Measurements from ENCODE around the gene SYTL3. TPM values are rescaled to one million over a fixed set of nuclear protein-coding genes. Genes with fewer than 3 reads are reported as not detected.

SYTL3 gene
- 10 to 100 TPM; 45.2 to 48.5 TPM for total RNA-seq

GRCh38 chr6:158649289-158650143, at the start of gene SYTL3:
TSS of gene SYTL3 (plus strand) at chr6:158650054. CDS start at chr6:158663269, 13,215 bp downstream.

GRCh38 chr6:158644231-158645063, 5.4 kb upstream of the SYTL3 start, which contains the start of gene DYNLT1:
TSS of gene DYNLT1 (minus strand) at chr6:158644743. CDS start at chr6:158644708, 35 bp downstream.

Small RNAs within 50 kb of the gene (microRNA-seq; reads per million reads assigned to microRNA genes)
- gene MIR3918 (ENCODE audit: borderline microRNAs expressed, borderline replicate concordance) (0.83 reads per million), gene MIR7161 (ENCODE audit: borderline microRNAs expressed, borderline replicate concordance) (not detected)

Other genes starting within 250 kb of the SYTL3 start
- 10 to 100 TPM; 18.1 to 19.2 TPM for gene TMEM181, start 90.0 kb upstream of the SYTL3 start, total RNA-seq
- gene DYNLT1, start 5.3 kb upstream of the SYTL3 start, total RNA-seq, result 10 to 100 TPM; 87.9 to 89.8 TPM
- 100 to 1,000 TPM; 183 to 185 TPM for gene EZR, start 169.3 kb downstream of the SYTL3 start, total RNA-seq

Measured in activated naive CD4-positive, alpha-beta T cell treated with anti-CD3 and anti-CD28 coated beads, Interleukin-2, amount 10 ng/mL, durations not matched to agents 5 hours and 36 hours (primary cell).